CD4-positive, alpha-beta T cell treated with Interleukin-6 at 100 ng/mL for 8 hours (primary cell): ENCODE results near the gene BCDIN3D.
"Not testable (repeated sequence)": the region's sequence is repeated elsewhere in the genome, so short reads cannot be mapped to it uniquely, and the experiment has no call there.

Experiments
- DNase-seq: peaks from one replicate; pipeline ENCODE4 v3.0.0-alpha.2; 2020; ENCODE audit warnings: mixed read lengths, low spot score

The BCDIN3D gene

DNA sequence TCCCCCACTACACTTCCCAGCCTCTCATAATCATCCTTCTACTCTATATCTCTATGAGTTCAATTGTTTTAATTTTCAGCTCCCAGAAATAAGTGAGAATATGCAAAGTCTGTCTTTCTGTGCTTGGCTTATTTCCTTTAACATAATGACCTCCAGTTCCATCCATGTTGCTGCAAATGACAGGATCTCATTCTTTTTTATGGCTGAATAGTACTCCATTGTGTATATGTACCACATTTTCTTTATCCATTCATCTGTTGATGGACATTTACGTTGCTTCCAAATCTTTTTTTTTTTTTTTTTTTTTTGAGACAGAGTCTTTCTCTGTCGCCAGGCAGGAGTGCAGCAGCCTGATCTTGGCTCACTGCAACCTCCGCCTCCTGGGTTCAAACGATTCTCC is 13.0 kb upstream of the BCDIN3D start:
- DNase-seq, result not testable (repeated sequence)

- no peak for DNase-seq
Measured at GRCh38 chr12:49854976-49855375, 12.1 kb upstream of the BCDIN3D start.

- no peak for DNase-seq
Measured at GRCh38 chr12:49853671-49854070, 10.8 kb upstream of the BCDIN3D start.

DNA sequence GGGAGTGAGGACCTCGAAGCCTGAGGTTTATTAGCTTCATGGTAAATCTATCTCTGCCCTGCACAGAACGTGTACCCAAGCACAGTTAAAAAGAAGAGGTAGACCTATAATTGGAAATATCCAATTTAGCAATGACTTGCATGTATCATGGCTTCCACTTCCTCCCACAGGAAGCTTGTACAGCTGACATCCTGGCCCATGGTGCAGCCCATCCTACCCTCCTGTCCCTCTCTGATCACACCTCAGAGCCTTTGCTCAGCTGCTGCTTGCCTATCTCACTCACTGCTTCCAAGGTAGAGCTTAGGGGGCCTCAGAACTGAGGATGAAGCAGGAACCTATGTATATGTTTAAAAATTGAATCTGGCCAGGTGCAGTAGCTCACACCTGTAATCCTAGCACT is 4.3 kb upstream of the BCDIN3D start:
- DNase-seq, result no peak

DNA sequence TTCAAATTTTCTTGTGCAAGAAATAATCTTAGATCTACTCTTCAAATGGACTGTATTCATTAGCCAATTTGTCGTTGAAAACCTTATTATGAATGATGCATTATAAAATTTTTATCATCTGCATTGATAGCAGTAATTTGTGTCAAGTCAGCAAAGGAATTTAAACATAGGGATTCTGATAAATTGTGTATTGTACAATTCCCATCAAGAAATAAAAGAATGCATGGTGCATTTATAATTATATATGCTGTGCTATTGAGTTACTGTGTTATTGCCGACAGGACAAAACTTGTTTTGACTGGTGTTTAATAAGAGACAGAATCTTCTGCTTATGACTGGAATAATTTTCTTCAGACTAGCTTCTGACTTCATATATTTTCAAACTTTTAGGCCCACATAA is 3.1 kb upstream of the BCDIN3D start:
- no peak for DNase-seq

- no peak for DNase-seq
Measured at GRCh38 chr12:49843876-49844437, 1.1 kb upstream of the BCDIN3D start.

DNA sequence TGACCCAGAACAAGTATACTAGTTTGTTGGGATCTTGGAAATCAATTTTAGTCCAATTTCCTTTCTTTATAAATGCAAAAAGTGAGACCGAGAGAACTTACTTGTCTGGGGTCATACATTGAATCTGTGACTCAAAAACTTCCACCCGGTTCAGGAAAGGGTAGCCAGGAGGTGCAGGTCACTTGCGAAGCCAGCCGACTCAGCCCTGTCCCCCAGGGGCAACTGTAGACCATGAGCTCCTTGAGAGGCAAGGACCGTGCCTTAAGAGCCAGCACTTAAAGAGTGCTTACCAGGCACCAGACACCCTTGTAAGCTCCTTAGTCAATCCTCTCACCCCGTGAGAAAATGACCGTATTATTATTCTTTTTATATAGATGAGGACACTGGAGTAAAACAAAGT is 505 bp upstream of the BCDIN3D start:
- no peak for DNase-seq

- DNase-seq, result peak; percentile 31
Measured at GRCh38 chr12:49838973-49839633, 3.8 kb downstream of the BCDIN3D start.

DNA sequence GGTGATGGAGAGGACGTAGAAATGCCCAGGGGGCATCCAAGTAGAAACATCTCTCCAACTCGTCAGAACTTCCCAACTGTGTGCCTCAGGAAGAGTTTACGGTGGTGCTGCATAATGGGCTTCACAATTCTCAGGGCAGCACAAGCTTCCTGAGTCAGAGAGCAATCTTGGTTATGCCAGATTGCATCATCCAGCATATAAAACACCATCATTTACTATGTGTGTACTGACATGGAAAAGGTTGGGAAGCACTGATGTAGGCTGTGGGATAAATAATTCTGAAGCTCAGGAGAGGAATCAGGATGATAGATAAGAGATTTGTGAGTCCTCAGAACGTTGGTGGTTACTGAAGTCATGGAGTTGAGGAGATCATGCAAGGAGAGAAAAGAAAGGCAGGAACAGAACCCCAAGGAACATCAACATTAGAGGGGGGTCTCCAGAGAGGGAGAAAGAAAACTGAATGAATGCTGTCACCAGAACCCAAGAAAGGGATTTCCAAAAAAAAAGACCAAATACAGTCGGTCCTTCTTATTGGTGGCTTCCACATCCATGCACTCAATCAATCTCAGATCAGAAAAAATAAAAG is 10.0 kb downstream of the BCDIN3D start:
- DNase-seq, result no peak

GRCh38 chr12:49831717-49832116 is 11.2 kb downstream of the BCDIN3D start:
- no peak for DNase-seq

DNA sequence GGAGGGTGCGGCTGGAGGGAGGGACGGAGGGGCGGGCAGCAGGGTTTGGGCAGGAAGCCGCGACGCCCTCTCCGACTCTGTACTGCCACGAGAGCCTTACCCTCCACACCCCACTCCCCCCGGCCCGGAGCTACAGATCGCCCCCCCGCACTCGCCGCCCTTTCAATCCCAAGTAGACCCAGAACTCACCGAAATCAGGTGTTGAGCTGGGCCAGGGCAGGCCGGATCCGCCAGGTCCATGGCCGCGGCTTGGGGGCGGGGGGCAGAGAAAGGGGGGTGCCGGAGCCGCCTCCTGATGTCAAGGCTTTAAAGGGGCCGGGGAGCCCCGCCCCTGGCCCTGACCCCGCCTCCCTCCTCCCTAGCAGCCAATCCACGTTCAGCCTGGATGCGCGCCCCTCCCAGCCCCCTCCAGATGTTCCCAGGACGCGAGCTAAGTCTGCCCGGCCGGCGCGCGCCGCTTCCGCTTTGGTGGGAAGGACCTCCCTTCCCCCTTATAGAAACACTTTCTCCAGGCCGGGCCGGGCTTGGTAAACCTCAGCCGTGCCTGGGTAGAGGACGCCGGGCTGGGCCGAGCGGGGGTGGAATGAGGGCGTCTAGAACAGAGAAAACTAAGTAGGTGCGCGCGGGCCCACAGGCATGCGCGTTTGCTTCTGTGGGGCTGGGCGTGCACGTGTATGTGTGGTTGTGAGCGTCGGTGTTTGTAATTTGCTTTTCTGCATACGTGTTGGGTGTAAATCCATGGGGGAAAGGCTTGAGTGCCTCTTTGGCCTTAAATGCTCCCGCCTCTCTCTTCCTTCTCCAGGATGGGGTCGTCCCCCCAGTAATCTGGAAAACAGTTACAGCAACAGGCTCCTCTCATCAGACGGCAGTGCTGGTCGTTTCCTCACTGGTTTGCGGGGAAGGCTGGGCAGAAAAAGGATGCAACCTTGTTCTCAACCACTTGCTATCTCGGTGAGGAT is 14.5 kb downstream of the BCDIN3D start, which contains the start of gene NCKAP5L:
TSS of gene NCKAP5L (minus strand) at position 281 of the 959 bp plus-strand sequence. CDS start 24,369 bp downstream, outside the sequence.
- DNase-seq, result peak; percentile 93

DNA sequence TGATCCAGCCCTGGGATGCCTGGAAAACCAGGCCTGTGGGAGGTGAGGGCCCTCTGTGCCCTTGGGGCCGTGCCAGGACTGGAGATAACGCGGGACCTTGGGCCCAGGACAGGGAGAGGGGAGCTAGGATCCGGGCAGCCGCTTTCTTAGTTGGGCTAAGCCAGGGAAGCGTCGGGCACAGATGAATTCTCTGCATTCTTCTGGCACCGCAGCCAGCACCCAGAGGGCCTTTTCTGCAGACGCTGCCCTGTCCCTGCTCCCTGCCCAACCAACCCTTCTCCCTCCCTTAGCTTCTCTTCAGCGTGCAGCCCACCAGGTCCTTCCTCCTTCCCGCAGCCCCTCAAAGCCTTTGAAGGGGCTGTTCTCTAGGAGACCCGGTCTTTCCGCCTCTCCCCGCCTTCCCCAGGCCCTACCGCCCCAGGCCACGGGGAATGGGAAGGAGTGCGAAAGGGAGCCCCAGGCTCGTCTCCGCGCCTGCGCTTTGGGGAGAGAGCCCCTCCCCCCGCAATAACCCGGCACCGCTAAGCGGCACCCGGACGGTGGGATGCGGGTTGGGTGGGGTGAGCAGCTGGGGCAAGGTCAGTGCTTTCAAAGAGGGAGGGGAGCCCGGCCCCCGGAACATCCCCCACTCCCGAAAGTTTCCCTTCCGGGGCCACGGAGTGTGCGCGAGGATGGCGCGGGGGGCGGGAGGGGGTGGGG is 15.4 kb downstream of the BCDIN3D start:
- peak; percentile 27 for DNase-seq

GRCh38 chr12:49827051-49827400 is 15.9 kb downstream of the BCDIN3D start:
- DNase-seq, result no peak

- no peak for DNase-seq
Measured at GRCh38 chr12:49825971-49826421, 16.9 kb downstream of the BCDIN3D start.

DNA sequence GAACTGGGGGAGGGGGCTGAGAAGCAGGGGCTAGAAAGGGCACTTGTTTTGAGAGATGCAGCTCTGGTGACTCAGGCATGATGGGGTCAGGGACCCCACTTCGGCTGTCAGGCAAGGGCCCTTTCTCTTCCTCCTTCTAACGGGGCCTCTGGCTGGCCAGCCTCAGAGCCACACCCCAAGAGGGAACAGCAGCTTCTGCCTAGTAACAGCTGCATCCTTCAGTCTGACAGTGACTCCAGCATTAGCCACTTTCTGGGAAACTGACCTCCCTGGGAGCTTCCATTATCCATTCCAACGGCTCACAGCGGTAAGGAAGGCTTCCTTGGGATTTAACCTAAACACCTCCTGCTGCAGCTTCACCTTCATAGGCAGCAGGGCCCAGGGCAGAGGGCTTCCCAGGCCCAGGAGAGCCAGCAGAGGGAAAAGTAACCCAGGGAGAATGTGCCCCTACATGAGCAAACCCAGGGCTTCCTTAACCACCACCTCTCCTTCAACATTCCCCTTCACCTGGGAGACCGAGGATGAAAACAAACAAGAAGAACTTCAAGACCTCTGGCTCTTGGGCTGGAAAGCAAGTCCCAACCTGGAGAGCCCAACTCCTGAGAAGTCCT is 17.4 kb downstream of the BCDIN3D start:
- no peak for DNase-seq

DNA sequence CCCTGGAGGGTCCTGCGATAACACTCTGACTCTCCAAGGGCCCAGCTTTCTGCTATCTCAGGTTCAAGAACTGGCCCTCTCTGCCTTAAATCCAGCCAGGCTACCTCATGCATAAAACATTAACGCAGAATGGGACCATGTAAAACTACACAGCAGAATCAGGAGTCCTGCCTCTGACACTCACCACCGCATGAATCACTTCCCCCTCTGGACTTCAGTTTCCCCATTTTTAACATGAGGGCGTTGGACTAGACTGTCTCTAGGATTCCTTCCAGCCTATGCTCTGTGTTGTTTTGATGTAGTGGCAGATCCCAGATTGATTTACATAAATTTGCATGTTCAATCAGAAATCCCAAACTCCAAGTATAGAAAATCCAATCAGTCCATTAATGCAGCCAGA is 18.0 kb downstream of the BCDIN3D start:
- no peak for DNase-seq

DNA sequence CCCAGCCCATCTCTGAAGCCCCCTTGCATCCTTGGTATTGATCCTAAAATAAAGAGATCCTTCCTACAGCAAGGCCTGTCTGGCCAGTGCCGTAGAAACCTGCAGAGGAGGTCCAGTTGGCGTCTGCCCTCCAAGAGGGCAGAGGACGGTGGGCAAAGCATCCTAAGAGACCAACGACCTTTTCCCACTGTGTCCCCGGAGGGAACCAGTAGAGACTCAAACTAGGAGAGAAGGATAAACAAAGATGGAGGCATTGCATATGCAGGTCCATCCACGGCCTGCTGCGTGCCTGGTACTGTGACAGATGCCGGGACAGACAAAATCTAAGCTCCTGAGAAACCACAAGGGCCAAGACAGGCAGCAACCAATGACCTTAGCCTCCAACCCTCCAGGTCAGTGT is 18.5 kb downstream of the BCDIN3D start:
- DNase-seq, result no peak

GRCh38 chr12:49823951-49824350 is 19.0 kb downstream of the BCDIN3D start:
- no peak for DNase-seq

DNA sequence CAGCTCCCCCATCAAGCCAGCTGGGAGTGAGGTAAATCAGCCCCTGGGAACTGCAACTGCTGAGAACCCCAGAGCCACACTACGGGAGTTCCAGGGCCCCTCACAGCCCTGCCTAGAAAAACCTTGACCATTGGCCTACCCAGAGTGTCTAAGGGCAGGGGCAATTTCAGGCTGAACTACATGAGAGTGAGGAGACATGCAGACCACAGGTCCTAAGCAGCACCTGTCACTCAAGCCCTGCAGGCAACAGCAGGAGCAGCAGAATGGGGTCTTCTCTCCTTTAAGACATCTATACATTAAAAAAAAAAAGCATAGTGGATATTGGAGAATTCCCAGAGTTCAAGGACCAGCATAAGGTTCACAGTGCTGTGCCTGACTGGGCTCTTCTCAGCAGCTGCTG is 19.6 kb downstream of the BCDIN3D start:
- no peak for DNase-seq

GRCh38 chr12:49821373-49822287 is 21.3 kb downstream of the BCDIN3D start:
- DNase-seq, result no peak
